A673 (cell line): ENCODE results near the gene SOBP. TPM values are rescaled to one million over a fixed set of nuclear protein-coding genes. Genes with fewer than 3 reads are reported as not detected.

Experiments used
- BruUV-seq: library from RNA; stranded (reverse); fragments of 400-500 nt; replicated peaks from 2 replicates; lab custom pipeline; 2021; lab: Mats Ljungman, UMichigan
- CTCF ChIA-PET: fragments of 300-600 bp; sonication (Branson Sonifier 250); formaldehyde crosslinking; loops from one replicate; lab custom pipeline; 2022; ENCODE audit warnings: antibody characterized with exemption; lab: Charles Lee
- POLR2A ChIA-PET: fragments of 300-600 bp; sonication (Branson Sonifier 250); formaldehyde crosslinking; loops from one replicate; lab custom pipeline; 2022; ENCODE audit warnings: antibody characterized with exemption; ENCODE audit not compliant: low non-redundant PET; lab: Charles Lee
- DNase-seq: peaks from one replicate; pipeline ENCODE4 v3.0.0-alpha.2; 2015; ENCODE audit warnings: low spot score
- H3K27ac ChIP-seq: fragments of 200-600 bp; sonication (generic); 2 replicates; pipeline ENCODE4 v1.5.1; 2016; ENCODE audit warnings: mixed run types, low read depth, mild to moderate bottlenecking, mixed read lengths, antibody characterized with exemption, low read length; ENCODE audit not compliant: poor library complexity, severe bottlenecking
- H3K27me3 ChIP-seq: fragments of 200-600 bp; sonication (generic); replicated peaks from 2 replicates; pipeline ENCODE4 v1.6.1; 2017; ENCODE audit warnings: mixed run types, low read depth, mild to moderate bottlenecking, mixed read lengths, antibody characterized with exemption, low read length; ENCODE audit not compliant: insufficient read depth, poor library complexity
- H3K36me3 ChIP-seq: fragments of 200-600 bp; sonication (generic); 2 replicates; pipeline ENCODE4 v1.6.1; 2016; ENCODE audit warnings: mixed run types, mild to moderate bottlenecking, mixed read lengths, antibody characterized with exemption, low read length; ENCODE audit not compliant: insufficient read depth, poor library complexity, severe bottlenecking
- H3K4me1 ChIP-seq: fragments of 200-600 bp; sonication (generic); 2 replicates; pipeline ENCODE4 v1.6.1; 2017; ENCODE audit warnings: mixed run types, mild to moderate bottlenecking, mixed read lengths, antibody characterized with exemption, low read length; ENCODE audit not compliant: insufficient read depth, poor library complexity, severe bottlenecking
- H3K4me3 ChIP-seq: fragments of 200-600 bp; sonication (generic); 2 replicates; pipeline ENCODE4 v1.5.1; 2016; ENCODE audit warnings: low read depth, mixed run types, mild to moderate bottlenecking, mixed read lengths, low read length; ENCODE audit not compliant: poor library complexity, severe bottlenecking
- H3K9me3 ChIP-seq: fragments of 200-600 bp; sonication (generic); 2 replicates; pipeline ENCODE4 v1.6.1; 2016; ENCODE audit warnings: mixed run types, low read depth, mild to moderate bottlenecking, mixed read lengths, antibody characterized with exemption, low read length; ENCODE audit not compliant: poor library complexity, severe bottlenecking
- EZH2 ChIP-seq: fragments of 200-600 bp; sonication (generic); IDR thresholded peaks from 2 replicates; pipeline ENCODE4 v1.6.1; 2017; ENCODE audit warnings: borderline replicate concordance, low read depth, mild to moderate bottlenecking, mixed read lengths, antibody characterized with exemption, low read length; ENCODE audit not compliant: poor library complexity, severe bottlenecking
- intact Hi-C: fragments of 100-400 bp; cut with micrococcal nuclease; formaldehyde crosslinking; loops from one replicate; pipeline ENCODE4 v1.10.0; 2022; ENCODE audit not compliant: unreplicated experiment
- total RNA-seq: library from RNA; stranded (reverse); gene quantifications from 2 replicates; pipeline ENCODE4 v1.2.3, GENCODE V29; 2021
- TF ChIP-seq, protein P1 (sequence below): fragments of 300-800, 200-600 bp; sonication (generic); conservative IDR thresholded peaks from 2 replicates; pipeline ENCODE4 v1.5.1; 2017; ENCODE audit warnings: low read depth, mild to moderate bottlenecking, antibody characterized with exemption, low read length, moderate library complexity, mixed read lengths

SOBP gene
- total RNA-seq, 1 experiment from 2014 or later, result 3.3 TPM

DNA sequence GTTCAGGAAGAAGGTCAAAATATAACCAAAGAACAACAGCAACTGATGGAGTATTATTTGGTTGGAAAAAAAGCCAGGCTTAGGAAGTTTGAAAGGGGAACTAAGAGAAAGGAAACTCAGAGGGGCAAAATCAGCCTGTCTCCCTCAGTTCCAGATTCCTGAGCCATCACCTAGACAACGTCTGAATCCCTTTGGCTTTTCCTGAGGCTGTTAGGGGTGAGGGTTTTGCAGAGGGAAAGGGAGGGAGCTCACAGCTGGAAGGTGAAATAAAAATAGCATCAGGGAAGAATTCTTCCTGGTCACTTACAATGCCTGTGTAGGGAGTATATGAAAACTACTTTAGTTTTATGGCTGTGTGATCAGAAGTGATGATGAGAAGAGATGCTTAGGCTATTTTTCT, 100.5 kb downstream of the SOBP start:
- no peak overlapping the region for H3K27ac ChIP-seq
- no peak for DNase-seq
- H3K27me3 ChIP-seq, result no peaks in the 10 kb centered on the region
- no peak for TF ChIP-seq EZH2
- TF ChIP-seq, protein P1, sequence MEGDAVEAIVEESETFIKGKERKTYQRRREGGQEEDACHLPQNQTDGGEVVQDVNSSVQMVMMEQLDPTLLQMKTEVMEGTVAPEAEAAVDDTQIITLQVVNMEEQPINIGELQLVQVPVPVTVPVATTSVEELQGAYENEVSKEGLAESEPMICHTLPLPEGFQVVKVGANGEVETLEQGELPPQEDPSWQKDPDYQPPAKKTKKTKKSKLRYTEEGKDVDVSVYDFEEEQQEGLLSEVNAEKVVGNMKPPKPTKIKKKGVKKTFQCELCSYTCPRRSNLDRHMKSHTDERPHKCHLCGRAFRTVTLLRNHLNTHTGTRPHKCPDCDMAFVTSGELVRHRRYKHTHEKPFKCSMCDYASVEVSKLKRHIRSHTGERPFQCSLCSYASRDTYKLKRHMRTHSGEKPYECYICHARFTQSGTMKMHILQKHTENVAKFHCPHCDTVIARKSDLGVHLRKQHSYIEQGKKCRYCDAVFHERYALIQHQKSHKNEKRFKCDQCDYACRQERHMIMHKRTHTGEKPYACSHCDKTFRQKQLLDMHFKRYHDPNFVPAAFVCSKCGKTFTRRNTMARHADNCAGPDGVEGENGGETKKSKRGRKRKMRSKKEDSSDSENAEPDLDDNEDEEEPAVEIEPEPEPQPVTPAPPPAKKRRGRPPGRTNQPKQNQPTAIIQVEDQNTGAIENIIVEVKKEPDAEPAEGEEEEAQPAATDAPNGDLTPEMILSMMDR, result no peak
- no peaks in the 10 kb centered on the region for H3K36me3 ChIP-seq
- no peaks in the 10 kb centered on the region for H3K9me3 ChIP-seq
- ChIA-PET POLR2A (no interaction called here), CTCF (no interaction called here)
- H3K4me1 ChIP-seq, result peaks cover 14% of the 10 kb centered on the region
- intact Hi-C loops, result no loop called here
- H3K4me3 ChIP-seq, result no peak overlapping the region
- BruUV-seq, result no TSS peak

DNA sequence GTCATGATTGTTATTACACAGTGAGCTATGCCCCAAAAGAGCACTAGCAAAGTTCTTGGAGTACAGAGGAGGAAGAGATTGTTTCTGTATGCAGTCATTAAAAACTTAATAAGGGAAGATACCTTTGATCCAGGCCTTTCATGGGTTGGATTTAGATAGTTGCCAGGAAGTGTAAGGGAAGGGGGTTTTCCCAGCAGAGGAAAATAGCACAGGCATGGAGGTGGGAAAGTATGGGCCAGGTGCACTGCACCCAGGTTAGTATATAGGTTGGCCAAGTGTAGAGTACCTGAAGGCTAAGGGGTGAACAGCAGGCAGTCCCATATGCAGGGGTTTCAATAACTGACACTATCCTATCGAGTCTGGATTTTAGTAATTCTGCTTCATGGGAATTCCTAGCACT, 101.4 kb downstream of the SOBP start:
- CTCF ChIA-PET, result no interaction called here

DNA sequence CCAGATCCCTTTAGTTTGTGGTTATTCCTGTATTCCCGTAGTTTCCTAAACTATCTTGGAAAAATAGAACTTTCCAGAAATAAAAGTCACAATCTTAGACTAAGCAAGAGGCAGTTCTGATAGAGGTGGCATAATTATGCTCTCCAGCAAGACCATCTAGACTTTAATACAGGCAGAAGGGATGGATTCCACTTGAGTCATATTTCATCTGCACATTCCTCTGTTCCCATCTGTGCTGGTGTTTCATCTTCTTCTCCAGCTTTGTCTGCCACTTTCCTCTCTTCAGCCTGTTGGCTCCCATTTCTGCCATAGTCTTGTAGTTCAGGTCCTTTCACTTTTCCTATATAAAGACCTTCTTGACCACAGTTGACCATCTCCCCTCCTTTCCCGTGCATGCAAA, 102.9 kb downstream of the SOBP start:
- H3K27ac ChIP-seq, result no peak overlapping the region
- intact Hi-C loops, result no loop called here
- POLR2A ChIA-PET, result no interaction called here
- no peak for DNase-seq
- no peak overlapping the region for H3K4me3 ChIP-seq
- no peaks in the 10 kb centered on the region for H3K27me3 ChIP-seq
- no peaks in the 10 kb centered on the region for H3K4me1 ChIP-seq
- TF ChIP-seq, protein P1, result no peak
- no peak for TF ChIP-seq EZH2
- no peaks in the 10 kb centered on the region for H3K9me3 ChIP-seq
- H3K36me3 ChIP-seq, result no peaks in the 10 kb centered on the region
- CTCF ChIA-PET, result no interaction called here
- BruUV-seq, result no TSS peak

More for the DNA sequence above, 101.4 kb downstream of the SOBP start:
- Histone ChIP-seq H3K9me3 (no peaks in the 10 kb centered on the region), H3K4me3 (no peak overlapping the region), H3K4me1 (peaks cover 4% of the 10 kb centered on the region), H3K36me3 (no peaks in the 10 kb centered on the region), H3K27me3 (no peaks in the 10 kb centered on the region), H3K27ac (no peak overlapping the region)
- TF ChIP-seq, protein P1, result no peak
- TF ChIP-seq EZH2, result no peak
- BruUV-seq, result no TSS peak
- intact Hi-C loops, result no loop called here
- no peak for DNase-seq
- POLR2A ChIA-PET, result no interaction called here
